Smooth muscle cell (in vitro differentiated cells): ENCODE measurements around the gene FAM151B. TPM values are rescaled to one million over a fixed set of nuclear protein-coding genes. Genes with fewer than 3 reads are reported as not detected.
A peak's percentile ranks its signal among the peaks of the same experiment; 100 is the strongest.

ENCODE experiments used
- DNase-seq: peaks from one replicate; lab custom pipeline; 2025; ENCODE audit not compliant: unreplicated experiment; lab: John Stamatoyannopoulos, UW
- H2AFZ ChIP-seq: fragments of 200-600 bp; sonication (generic); 2 replicates; pipeline ENCODE4 v1.6.0; 2016; ENCODE audit warnings: antibody characterized with exemption, low read depth, mild to moderate bottlenecking
- H3F3A ChIP-seq: fragments of 200-600 bp; sonication (generic); 2 replicates; pipeline ENCODE4 v1.6.0; 2017; ENCODE audit warnings: antibody characterized with exemption, low read depth
- H3K27ac ChIP-seq: fragments of 200-600 bp; sonication (generic); 2 replicates; pipeline ENCODE4 v1.5.1; 2016; ENCODE audit warnings: low read depth, mild to moderate bottlenecking
- H3K27me3 ChIP-seq: fragments of 200-600 bp; sonication (generic); 2 replicates; pipeline ENCODE4 v1.6.1; 2016; ENCODE audit warnings: low read depth, mild to moderate bottlenecking
- H3K36me3 ChIP-seq: fragments of 200-600 bp; sonication (generic); 2 replicates; pipeline ENCODE4 v1.5.1; 2016; ENCODE audit warnings: low read depth
- H3K4me1 ChIP-seq: fragments of 200-600 bp; sonication (generic); 2 replicates; pipeline ENCODE4 v1.5.1; 2016; ENCODE audit warnings: low read depth
- H3K4me2 ChIP-seq: fragments of 200-600 bp; sonication (generic); 2 replicates; pipeline ENCODE4 v1.6.0; 2016; ENCODE audit warnings: mild to moderate bottlenecking
- H3K4me3 ChIP-seq: fragments of 200-600 bp; sonication (generic); 2 replicates; pipeline ENCODE4 v1.5.1; 2016; ENCODE audit warnings: mild to moderate bottlenecking
- H3K79me2 ChIP-seq: fragments of 200-600 bp; sonication (generic); 2 replicates; pipeline ENCODE4 v1.6.0; 2016; ENCODE audit warnings: low read depth, mild to moderate bottlenecking
- H3K9ac ChIP-seq: fragments of 200-600 bp; sonication (generic); 2 replicates; pipeline ENCODE4 v1.6.0; 2016; ENCODE audit warnings: low read depth
- H3K9me3 ChIP-seq: fragments of 200-600 bp; sonication (generic); replicated peaks from 2 replicates; pipeline ENCODE4 v1.5.1; 2016; ENCODE audit warnings: low read depth
- H4K20me1 ChIP-seq: fragments of 200-600 bp; sonication (generic); 2 replicates; pipeline ENCODE4 v1.6.0; 2016; ENCODE audit warnings: low read depth
- WGBS: methylation state at CpG from one replicate; pipeline ENCODE4 v1.1.7; 2016; ENCODE audit warnings: low lambda C conversion rate; 5-methylcytosine and 5-hydroxymethylcytosine counted together
- polyA plus RNA-seq: library from polyadenylated mRNA; unstranded; fragments of >200 nt; fragmentation: Nextera tagmentation; extraction: Ambion mirVana; gene quantifications from 2 replicates; pipeline ENCODE4 v1.2.1, GENCODE V29; 2016
- total RNA-seq: library from RNA; depleted of rRNA; stranded (reverse); fragments of >200 nt; gene quantifications from 2 replicates; pipeline ENCODE4 v1.2.3, GENCODE V29; 2014
- TF ChIP-seq, protein P1 (sequence below): fragments of 200-600 bp; sonication (generic); IDR thresholded peaks from 2 replicates; pipeline ENCODE4 v1.5.1; 2017; ENCODE audit warnings: borderline replicate concordance, mild to moderate bottlenecking, antibody characterized with exemption; ENCODE audit not compliant: insufficient read depth, poor library complexity, severe bottlenecking

FAM151B gene
- total and polyA plus RNA-seq, 2 experiments from 2014 or later = 3.7 to 6.2 TPM

- Histone ChIP-seq H3K4me3 (no peak overlapping the region), H3K9me3 (no peaks in the 10 kb centered on the region), H3K27me3 (no peaks in the 10 kb centered on the region), H3K27ac (no peak overlapping the region), H3K79me2 (no peaks in the 10 kb centered on the region), H3F3A (no peaks in the 10 kb centered on the region), H4K20me1 (no peaks in the 10 kb centered on the region), H3K9ac (no peak overlapping the region), H2AFZ (no peak overlapping the region), H3K4me1 (no peaks in the 10 kb centered on the region), H3K4me2 (no peak overlapping the region), H3K36me3 (peaks cover 37% of the 10 kb centered on the region)
- TF ChIP-seq, protein P1, sequence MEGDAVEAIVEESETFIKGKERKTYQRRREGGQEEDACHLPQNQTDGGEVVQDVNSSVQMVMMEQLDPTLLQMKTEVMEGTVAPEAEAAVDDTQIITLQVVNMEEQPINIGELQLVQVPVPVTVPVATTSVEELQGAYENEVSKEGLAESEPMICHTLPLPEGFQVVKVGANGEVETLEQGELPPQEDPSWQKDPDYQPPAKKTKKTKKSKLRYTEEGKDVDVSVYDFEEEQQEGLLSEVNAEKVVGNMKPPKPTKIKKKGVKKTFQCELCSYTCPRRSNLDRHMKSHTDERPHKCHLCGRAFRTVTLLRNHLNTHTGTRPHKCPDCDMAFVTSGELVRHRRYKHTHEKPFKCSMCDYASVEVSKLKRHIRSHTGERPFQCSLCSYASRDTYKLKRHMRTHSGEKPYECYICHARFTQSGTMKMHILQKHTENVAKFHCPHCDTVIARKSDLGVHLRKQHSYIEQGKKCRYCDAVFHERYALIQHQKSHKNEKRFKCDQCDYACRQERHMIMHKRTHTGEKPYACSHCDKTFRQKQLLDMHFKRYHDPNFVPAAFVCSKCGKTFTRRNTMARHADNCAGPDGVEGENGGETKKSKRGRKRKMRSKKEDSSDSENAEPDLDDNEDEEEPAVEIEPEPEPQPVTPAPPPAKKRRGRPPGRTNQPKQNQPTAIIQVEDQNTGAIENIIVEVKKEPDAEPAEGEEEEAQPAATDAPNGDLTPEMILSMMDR = no peak
- 98% methylated on average over 2 of the region's 2 CpGs for WGBS
- no peak for DNase-seq
Observed at GRCh38 chr5:80480354-80480753, 7.5 kb upstream of the FAM151B start.

GRCh38 chr5:80481019-80481893 is 6.6 kb upstream of the FAM151B start:
- no peaks in the 10 kb centered on the region for H3F3A ChIP-seq
- no peaks in the 10 kb centered on the region for H3K4me1 ChIP-seq
- TF ChIP-seq, protein P1 = peak; percentile 55
- no peaks in the 10 kb centered on the region for H3K79me2 ChIP-seq
- no peak for DNase-seq
- no peaks in the 10 kb centered on the region for H4K20me1 ChIP-seq
- H3K27me3 ChIP-seq = no peaks in the 10 kb centered on the region
- 92% methylated on average over 3 of the region's 3 CpGs for WGBS
- H3K4me2 ChIP-seq = no peak overlapping the region
- no peak overlapping the region for H3K9ac ChIP-seq
- H3K4me3 ChIP-seq = no peak overlapping the region
- no peak overlapping the region for H3K27ac ChIP-seq
- peaks cover 35% of the 10 kb centered on the region for H3K36me3 ChIP-seq
- H2AFZ ChIP-seq = no peak overlapping the region
- no peaks in the 10 kb centered on the region for H3K9me3 ChIP-seq

DNA sequence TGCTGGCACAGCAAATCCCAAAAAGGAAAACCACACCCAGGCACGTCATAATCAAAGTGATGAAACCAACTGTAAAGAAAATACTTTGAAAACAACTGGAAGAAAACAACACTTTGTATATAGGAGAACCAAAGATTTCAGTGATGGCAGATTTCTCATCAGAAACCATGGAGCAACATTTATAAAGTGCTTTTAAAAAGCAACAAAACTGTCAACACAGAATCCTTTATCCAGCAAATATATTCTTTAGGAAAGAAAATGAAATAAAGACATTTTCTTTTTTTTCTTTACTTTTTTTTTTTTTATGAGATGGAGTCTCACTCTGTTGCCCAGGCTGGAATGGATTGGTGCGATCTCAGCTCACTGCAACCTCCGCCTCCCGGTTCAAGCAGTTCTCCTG is 5.3 kb upstream of the FAM151B start:
- Histone ChIP-seq H3K36me3 (peaks cover 29% of the 10 kb centered on the region), H3K4me1 (peaks cover 7% of the 10 kb centered on the region), H3K27me3 (no peaks in the 10 kb centered on the region), H3K4me2 (no peak overlapping the region), H4K20me1 (no peaks in the 10 kb centered on the region), H3K4me3 (no peak overlapping the region), H3K79me2 (no peaks in the 10 kb centered on the region), H2AFZ (no peak overlapping the region), H3K9ac (no peak overlapping the region), H3K27ac (no peak overlapping the region), H3K9me3 (no peaks in the 10 kb centered on the region), H3F3A (no peaks in the 10 kb centered on the region)
- TF ChIP-seq, protein P1 = no peak
- 90% methylated on average over 4 of the region's 4 CpGs for WGBS
- no peak for DNase-seq
